ENCODE data around the gene RFXANK.

Gene RFXANK

DNA sequence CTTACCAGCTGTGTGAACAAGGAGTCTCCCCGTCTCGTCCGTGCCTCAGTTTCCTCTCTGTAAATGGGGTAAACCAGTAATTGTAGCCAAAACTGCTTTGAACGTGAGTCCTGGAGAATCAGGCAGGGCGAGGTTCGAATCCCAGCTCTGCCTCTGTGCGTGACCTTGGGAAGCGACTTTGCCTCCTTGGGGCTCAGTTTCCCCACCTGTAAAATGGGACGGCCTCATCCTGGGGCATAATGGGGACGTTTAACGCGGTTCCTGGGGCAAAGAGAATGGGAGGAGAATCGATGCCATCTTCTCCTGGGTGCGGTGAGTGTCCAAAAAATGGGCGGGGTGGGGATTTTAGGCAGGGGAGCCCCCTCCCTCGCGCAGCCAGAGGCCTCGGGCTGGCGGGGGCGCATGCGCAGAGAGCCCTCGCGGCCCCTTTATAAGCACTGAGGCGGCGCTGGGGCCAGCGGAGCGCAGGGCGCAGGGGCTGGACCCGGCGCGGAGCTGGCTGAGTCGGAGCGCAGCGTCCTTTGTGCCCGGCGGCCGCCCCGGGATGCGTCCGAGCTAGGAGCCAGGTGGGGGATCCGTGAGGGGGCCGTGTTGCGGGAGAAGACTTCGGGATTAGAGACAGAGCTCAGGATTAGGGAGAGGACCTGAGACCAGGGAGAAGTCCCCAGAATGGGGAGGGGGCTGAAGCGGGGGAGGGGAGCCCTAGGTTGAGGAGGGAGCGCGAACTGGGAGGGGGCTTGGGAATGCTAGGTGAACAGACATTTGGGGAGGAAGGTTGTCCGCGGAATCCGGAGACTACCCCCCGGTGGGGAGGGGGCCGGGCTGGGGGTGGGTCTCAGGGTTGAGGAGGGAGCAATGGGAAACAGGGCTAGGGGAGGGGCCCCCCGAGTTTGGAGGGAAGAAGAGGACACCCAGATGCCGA is 19.7 kb downstream of the RFXANK start, which contains the start of gene NCAN:
Gene NCAN, plus strand, starts transcription at position 460 of the 922 bp plus-strand sequence. CDS start 4,996 bp downstream, outside the sequence.
- TF ChIP-seq CTCF (IDR thresholded peaks at IDR 0.05; ENCODE audit: low read depth, low read length): no peak
- DNase-seq (ENCODE audit: extremely low read depth, low read depth): no peak

DNA sequence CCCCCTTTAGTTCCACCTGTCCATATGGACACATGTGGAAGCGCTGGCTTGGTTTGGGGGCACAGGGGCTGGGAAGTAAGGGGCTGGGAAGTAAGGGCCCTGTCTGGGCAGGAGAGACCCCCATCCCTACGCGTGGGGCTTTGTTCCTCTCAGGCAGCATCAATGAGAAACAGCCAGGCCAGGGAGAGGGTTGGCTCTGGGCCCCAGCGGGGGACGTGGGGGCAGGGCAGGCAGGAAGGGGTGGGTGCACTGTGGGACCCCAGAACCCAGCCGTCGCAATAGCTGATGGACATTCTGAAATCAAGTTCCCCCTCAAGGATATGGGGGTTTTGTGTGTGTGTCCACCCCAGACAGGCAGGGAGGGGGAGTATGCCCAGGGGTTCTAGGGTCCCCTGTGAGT is 20.9 kb downstream of the RFXANK start:
- no peak for TF ChIP-seq CTCF (IDR thresholded peaks at IDR 0.05; ENCODE audit: low read depth, low read length)

GRCh38 chr19:19213426-19214158 is 21.5 kb downstream of the RFXANK start:
- DNase-seq (ENCODE audit: extremely low read depth, low read depth): no peak
- no peak for TF ChIP-seq CTCF (IDR thresholded peaks at IDR 0.05; ENCODE audit: low read depth, low read length)

More for the DNA sequence above, 20.9 kb downstream of the RFXANK start:
- no peak for DNase-seq (ENCODE audit: extremely low read depth, low read depth)

GRCh38 chr19:19214159-19214490 is 22.1 kb downstream of the RFXANK start:
- DNase-seq (ENCODE audit: extremely low read depth, low read depth): no peak
- no peak for TF ChIP-seq CTCF (IDR thresholded peaks at IDR 0.05; ENCODE audit: low read depth, low read length)

- TF ChIP-seq CTCF (IDR thresholded peaks at IDR 0.05; ENCODE audit: low read depth, low read length): no peak
- no peak for DNase-seq (ENCODE audit: extremely low read depth, low read depth)
These were observed 22.8 kb downstream of the RFXANK start for GRCh38 chr19:19214892-19215291.

- no peak for DNase-seq (ENCODE audit: extremely low read depth, low read depth)
- no peak for TF ChIP-seq CTCF (IDR thresholded peaks at IDR 0.05; ENCODE audit: low read depth, low read length)
These were observed 23.7 kb downstream of the RFXANK start for GRCh38 chr19:19215792-19216191.

GRCh38 chr19:19217099-19217498 is 25.0 kb downstream of the RFXANK start:
- DNase-seq (ENCODE audit: extremely low read depth, low read depth): no peak
- no peak for TF ChIP-seq CTCF (IDR thresholded peaks at IDR 0.05; ENCODE audit: low read depth, low read length)
